ENCODE data around the gene DELE1. TPM values are rescaled to one million over a fixed set of nuclear protein-coding genes. Genes with fewer than 3 reads are reported as not detected.

The DELE1 gene
- total RNA-seq, 1 experiment from 2014 or later = 78.2 TPM

- DNase-seq (ENCODE audit: low spot score) = no peak
These were observed 33.8 kb downstream of the DELE1 start for GRCh38 chr5:141957367-141957996.

GRCh38 chr5:141958113-141958512 lies 34.4 kb downstream of the DELE1 start, which contains the start of gene PCDH12:
PCDH12 (minus strand) TSS chr5:141958202; CDS start chr5:141957851, 351 bp downstream.
- no peak for DNase-seq (ENCODE audit: low spot score)

- DNase-seq (ENCODE audit: low spot score) = no peak
These were observed 35.0 kb downstream of the DELE1 start for GRCh38 chr5:141958546-141959172.

GRCh38 chr5:141960018-141960417 lies 36.3 kb downstream of the DELE1 start:
- DNase-seq (ENCODE audit: low spot score) = no peak

- DNase-seq (ENCODE audit: low spot score) = peak; percentile 96
These were observed 37.0 kb downstream of the DELE1 start for GRCh38 chr5:141960449-141961323.

- no peak for DNase-seq (ENCODE audit: low spot score)
These were observed 37.8 kb downstream of the DELE1 start for GRCh38 chr5:141961466-141961865.

GRCh38 chr5:141963701-141964100 lies 40.0 kb downstream of the DELE1 start:
- DNase-seq (ENCODE audit: low spot score) = no peak

- DNase-seq (ENCODE audit: low spot score) = no peak
These were observed 41.4 kb downstream of the DELE1 start for GRCh38 chr5:141965071-141965470.

GRCh38 chr5:141966275-141966962 lies 42.7 kb downstream of the DELE1 start:
- no peak for DNase-seq (ENCODE audit: low spot score)

- no peak for DNase-seq (ENCODE audit: low spot score)
These were observed 43.3 kb downstream of the DELE1 start for GRCh38 chr5:141966963-141967333.

GRCh38 chr5:141968914-141969608 lies 45.4 kb downstream of the DELE1 start, which contains the start of gene RNF14:
RNF14 (plus strand) TSS chr5:141969105; CDS start chr5:141973589, 4,484 bp downstream.
- peak; percentile 96 for DNase-seq (ENCODE audit: low spot score)

GRCh38 chr5:141969783-141970771 lies 46.4 kb downstream of the DELE1 start:
- DNase-seq (ENCODE audit: low spot score) = peak; percentile 10

GRCh38 chr5:141973871-141974595 lies 50.4 kb downstream of the DELE1 start:
- no peak for DNase-seq (ENCODE audit: low spot score)

- DNase-seq (ENCODE audit: low spot score) = no peak
These were observed 52.5 kb downstream of the DELE1 start for GRCh38 chr5:141976176-141976575.

- DNase-seq (ENCODE audit: low spot score) = no peak
These were observed 54.7 kb downstream of the DELE1 start for GRCh38 chr5:141978389-141978788.

- DNase-seq (ENCODE audit: low spot score) = no peak
These were observed 59.0 kb downstream of the DELE1 start for GRCh38 chr5:141982626-141983025.

GRCh38 chr5:141986072-141986471 lies 62.4 kb downstream of the DELE1 start:
- DNase-seq (ENCODE audit: low spot score) = no peak

GRCh38 chr5:141989720-141990119 lies 66.0 kb downstream of the DELE1 start:
- no peak for DNase-seq (ENCODE audit: low spot score)
